ENCODE data around the gene GPC5.

DNA sequence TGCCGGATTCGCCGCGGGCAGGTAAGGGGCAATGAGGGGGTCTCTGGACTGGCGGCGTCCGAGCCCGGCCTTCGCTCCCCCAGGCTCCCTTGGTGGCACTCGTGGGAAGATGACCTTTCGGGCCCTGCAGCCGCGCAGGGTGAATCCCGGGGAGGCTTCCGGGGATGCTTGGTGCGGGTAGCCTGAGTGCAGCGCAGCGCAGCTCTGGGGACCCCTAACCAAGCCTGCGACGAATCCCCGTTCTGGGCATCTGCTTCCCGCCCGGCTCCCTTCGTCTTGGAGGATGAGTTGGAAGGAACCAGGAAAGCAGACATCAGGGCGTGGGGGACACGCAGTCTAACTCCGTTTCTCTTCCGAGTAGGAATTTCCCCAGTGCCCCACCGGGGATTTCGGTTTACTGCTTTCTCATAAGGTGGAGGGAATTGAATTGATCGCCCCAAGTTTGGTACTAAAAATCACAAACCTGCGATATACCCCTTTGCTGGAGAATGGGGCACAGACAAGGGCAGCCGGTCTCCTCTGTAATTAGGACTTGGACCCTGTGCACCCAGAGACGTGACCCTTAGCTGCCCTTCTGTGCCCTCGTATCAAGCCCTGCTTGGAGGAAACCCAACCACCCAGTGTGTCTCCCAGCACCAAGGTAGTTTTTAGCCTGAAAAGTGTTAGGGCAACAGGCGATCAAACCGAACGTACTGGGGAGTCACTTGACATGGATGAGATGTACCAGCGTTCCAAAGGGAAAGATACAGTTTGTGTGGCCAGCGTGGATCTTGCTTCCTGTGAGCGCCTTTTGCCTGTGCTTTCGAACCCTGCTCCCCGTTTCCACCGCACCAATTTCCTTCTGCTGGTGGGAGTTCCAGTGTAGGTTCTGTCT, 1.0 kb downstream of the GPC5 start:
- TF ChIP-seq ZNF518B (CRISPR knock-in tag; IDR thresholded peaks at IDR 0.05), result no peak
- TF ChIP-seq JUND (IDR thresholded peaks at IDR 0.05; ENCODE audit: borderline replicate concordance, low read depth, low read length), result no peak
- no peak for TF ChIP-seq JUND (tag; IDR thresholded peaks at IDR 0.05; ENCODE audit: borderline replicate concordance, low read depth, low read length)
- TF ChIP-seq BACH1 (tag; IDR thresholded peaks at IDR 0.05), result no peak
- TF ChIP-seq JUN (IDR thresholded peaks at IDR 0.05; ENCODE audit: borderline replicate concordance, low read depth, low read length), result no peak
- TF ChIP-seq JUN (CRISPR knock-in tag; IDR thresholded peaks at IDR 0.05; ENCODE audit: borderline replicate concordance), result no peak
- TF ChIP-seq, protein P1, sequence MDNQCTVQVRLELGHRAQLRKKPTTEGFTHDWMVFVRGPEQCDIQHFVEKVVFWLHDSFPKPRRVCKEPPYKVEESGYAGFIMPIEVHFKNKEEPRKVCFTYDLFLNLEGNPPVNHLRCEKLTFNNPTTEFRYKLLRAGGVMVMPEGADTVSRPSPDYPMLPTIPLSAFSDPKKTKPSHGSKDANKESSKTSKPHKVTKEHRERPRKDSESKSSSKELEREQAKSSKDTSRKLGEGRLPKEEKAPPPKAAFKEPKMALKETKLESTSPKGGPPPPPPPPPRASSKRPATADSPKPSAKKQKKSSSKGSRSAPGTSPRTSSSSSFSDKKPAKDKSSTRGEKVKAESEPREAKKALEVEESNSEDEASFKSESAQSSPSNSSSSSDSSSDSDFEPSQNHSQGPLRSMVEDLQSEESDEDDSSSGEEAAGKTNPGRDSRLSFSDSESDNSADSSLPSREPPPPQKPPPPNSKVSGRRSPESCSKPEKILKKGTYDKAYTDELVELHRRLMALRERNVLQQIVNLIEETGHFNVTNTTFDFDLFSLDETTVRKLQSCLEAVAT (IDR thresholded peaks at IDR 0.05), result no peak
- no peak for TF ChIP-seq ATF3 (IDR thresholded peaks at IDR 0.05)
- no peak for TF ChIP-seq ATF3 (CRISPR knock-in tag; conservative IDR thresholded peaks at IDR 0.05)
- no peak for TF ChIP-seq IRF9 (tag; IDR thresholded peaks at IDR 0.05)
- no peak for TF ChIP-seq CREM (IDR thresholded peaks at IDR 0.05; ENCODE audit: low read depth)
- no peak for TF ChIP-seq ATF1 (CRISPR knock-in tag; IDR thresholded peaks at IDR 0.05)
- no peak for TF ChIP-seq ATF1 (tag; IDR thresholded peaks at IDR 0.05)
